Mesenchymal stem cell (in vitro differentiated cells and primary cell): Measurements from ENCODE around the gene EN1.

Experiments used
- DNase-seq: peaks from one replicate; pipeline ENCODE4 v3.0.0-alpha.2; 2013
- H2AFZ ChIP-seq: one replicate; pipeline ENCODE4 v1.6.1; 2013; ENCODE audit warnings: low read depth, mild to moderate bottlenecking, control low read depth, inconsistent platforms, low read length, moderate library complexity
- H2AK5ac ChIP-seq: 2 replicates; pipeline ENCODE4 v1.6.1; 2013; ENCODE audit warnings: low read length, moderate library complexity, mild to moderate bottlenecking, inconsistent platforms; ENCODE audit not compliant: severe bottlenecking
- H2BK120ac ChIP-seq: one replicate; pipeline ENCODE4 v1.6.1; 2013; ENCODE audit warnings: low read depth, mild to moderate bottlenecking, inconsistent platforms, low read length, moderate library complexity
- H2BK12ac ChIP-seq, 2 experiments: one replicate each; pipeline ENCODE4 v1.6.1; 2013; ENCODE audit warnings: inconsistent platforms in 2 of 2, low read length in 2 of 2, mild to moderate bottlenecking in 2 of 2, moderate library complexity in 2 of 2, control low read depth in 1 of 2
- H2BK15ac ChIP-seq: one replicate; pipeline ENCODE4 v1.6.1; 2013; ENCODE audit warnings: mild to moderate bottlenecking, low read depth, inconsistent platforms; ENCODE audit not compliant: poor library complexity, severe bottlenecking
- H2BK5ac ChIP-seq: 2 replicates; pipeline ENCODE4 v1.6.1; 2013; ENCODE audit warnings: low read depth, mild to moderate bottlenecking, low read length, control low read depth, inconsistent platforms; ENCODE audit not compliant: poor library complexity, severe bottlenecking
- H3K14ac ChIP-seq, 2 experiments: one replicate each; pipeline ENCODE4 v1.6.1; 2013; ENCODE audit warnings: inconsistent platforms in 2 of 2, low read length in 2 of 2, control low read depth in 1 of 2, mild to moderate bottlenecking in 1 of 2, moderate library complexity in 1 of 2
- H3K18ac ChIP-seq, 2 experiments: one replicate each; pipeline ENCODE4 v1.6.1; 2013; ENCODE audit warnings: inconsistent platforms in 2 of 2, low read length in 2 of 2, control low read depth in 1 of 2, low read depth in 1 of 2, mild to moderate bottlenecking in 1 of 2
- H3K23ac ChIP-seq, 2 experiments: one replicate each; pipeline ENCODE4 v1.6.1; 2013; ENCODE audit warnings: inconsistent platforms in 2 of 2, low read length in 2 of 2, mild to moderate bottlenecking in 2 of 2, moderate library complexity in 2 of 2, control low read depth in 1 of 2
- H3K27ac ChIP-seq: 2 replicates; pipeline ENCODE4 v1.5.1; 2013; ENCODE audit warnings: mild to moderate bottlenecking, moderate library complexity, low read length, control low read depth, inconsistent platforms; ENCODE audit not compliant: poor library complexity, severe bottlenecking
- H3K27me3 ChIP-seq, 2 experiments: 2 replicates each; pipeline versions ENCODE4 v1.6.1 to v1.7.0; 2013; ENCODE audit warnings: low read length in 2 of 2, mild to moderate bottlenecking in 2 of 2, moderate library complexity in 2 of 2, control low read depth in 1 of 2, inconsistent platforms in 1 of 2; ENCODE audit not compliant: control insufficient read depth in 1 of 2, insufficient read depth in 1 of 2
- H3K36me3 ChIP-seq, 2 experiments: 2 replicates each; pipeline versions ENCODE4 v1.6.1 to v1.7.0; 2013; ENCODE audit warnings: low read length in 2 of 2, control low read depth in 1 of 2, inconsistent platforms in 1 of 2, low read depth in 1 of 2, mild to moderate bottlenecking in 1 of 2; ENCODE audit not compliant: insufficient read depth in 2 of 2, control insufficient read depth in 1 of 2
- H3K4ac ChIP-seq, 2 experiments: one replicate each; pipeline ENCODE4 v1.6.1; 2013; ENCODE audit warnings: inconsistent platforms in 2 of 2, low read length in 2 of 2, mild to moderate bottlenecking in 2 of 2, moderate library complexity in 2 of 2, control low read depth in 1 of 2, low read depth in 1 of 2
- H3K4me1 ChIP-seq: 2 replicates; pipeline ENCODE4 v1.6.1; 2013; ENCODE audit warnings: low read depth, low read length, control low read depth; ENCODE audit not compliant: control insufficient read depth, insufficient read depth
- H3K4me2 ChIP-seq: 2 replicates; pipeline ENCODE4 v1.6.1; 2013; ENCODE audit warnings: low read length, mild to moderate bottlenecking, inconsistent platforms; ENCODE audit not compliant: poor library complexity, severe bottlenecking
- H3K4me3 ChIP-seq, 2 experiments: 2 replicates each; pipeline versions ENCODE4 v1.5.1 to v1.7.0; 2013; ENCODE audit warnings: low read length in 2 of 2, mild to moderate bottlenecking in 2 of 2, control low read depth in 1 of 2, low read depth in 1 of 2; ENCODE audit not compliant: insufficient read depth in 1 of 2
- H3K79me1 ChIP-seq: replicated peaks from 2 replicates; pipeline ENCODE4 v1.6.1; 2013; ENCODE audit warnings: mild to moderate bottlenecking, control low read depth, low read length, inconsistent platforms; ENCODE audit not compliant: poor library complexity, severe bottlenecking
- H3K9ac ChIP-seq: 2 replicates; pipeline ENCODE4 v1.7.0; 2013; ENCODE audit warnings: mild to moderate bottlenecking, low read length, moderate library complexity
- H3K9me3 ChIP-seq: 2 replicates; pipeline ENCODE4 v1.7.0; 2013; ENCODE audit warnings: mild to moderate bottlenecking, low read length; ENCODE audit not compliant: control insufficient read depth
- H4K8ac ChIP-seq: one replicate; pipeline ENCODE4 v1.6.1; 2013; ENCODE audit warnings: inconsistent platforms, mild to moderate bottlenecking, low read length, moderate library complexity
- H4K91ac ChIP-seq: one replicate; pipeline ENCODE4 v1.6.1; 2013; ENCODE audit warnings: mild to moderate bottlenecking, low read length, inconsistent platforms
- whole genome bisulfite sequencing: methylation state at CpG from one replicate; pipeline ENCODE4 v1.1.7; 2013; ENCODE audit warnings: mixed read lengths; 5-methylcytosine and 5-hydroxymethylcytosine counted together

EN1 gene

GRCh38 chr2:118843483-118844132, 3.8 kb downstream of the EN1 start:
- Histone ChIP-seq H3K4ac (no peak overlapping the region), H3K27ac (no peak overlapping the region), H3K9ac (peak overlapping the region; percentile 98), H2BK12ac (no peak overlapping the region), H3K4me1 (peaks cover 29% of the 10 kb centered on the region), H3K79me1 (no peaks in the 10 kb centered on the region), H3K9me3 (no peaks in the 10 kb centered on the region), H2AK5ac (no peak overlapping the region), H2BK15ac (no peak overlapping the region), H2BK120ac (no peak overlapping the region), H3K18ac (no peak overlapping the region), H3K27me3 (peaks cover 0 to 92% of the 10 kb centered on the region in 2 experiments), H4K8ac (no peak overlapping the region), H3K4me3 (peak overlapping the region in 1 of 2 experiments; percentile 89), H2BK5ac (no peak overlapping the region), H2AFZ (no peak overlapping the region), H3K14ac (no peak overlapping the region), H3K23ac (no peak overlapping the region), H3K4me2 (no peak overlapping the region), H3K36me3 (peaks cover 0 to 29% of the 10 kb centered on the region in 2 experiments), H4K91ac (no peak overlapping the region)
- DNase-seq: no peak
- 8% methylated on average over 9 of the region's 10 CpGs for WGBS

GRCh38 chr2:118842661-118843482, 4.6 kb downstream of the EN1 start:
- peak overlapping the region; percentile 26 to 89 for H3K4me3 ChIP-seq
- H3K4me1 ChIP-seq: peaks cover 28% of the 10 kb centered on the region
- H2BK12ac ChIP-seq: no peak overlapping the region
- H4K91ac ChIP-seq: no peak overlapping the region
- no peak overlapping the region for H3K14ac ChIP-seq
- no peak overlapping the region for H3K23ac ChIP-seq
- no peaks in the 10 kb centered on the region for H3K79me1 ChIP-seq
- H3K4me2 ChIP-seq: no peak overlapping the region
- H4K8ac ChIP-seq: no peak overlapping the region
- 4% methylated on average over 37 of the region's 60 CpGs for WGBS
- H2BK15ac ChIP-seq: no peak overlapping the region
- peak overlapping the region; percentile 98 for H3K9ac ChIP-seq
- no peak overlapping the region for H2BK5ac ChIP-seq
- peaks cover 0 to 33% of the 10 kb centered on the region in 2 experiments for H3K36me3 ChIP-seq
- no peak overlapping the region for H2AFZ ChIP-seq
- no peak overlapping the region for H2AK5ac ChIP-seq
- no peak overlapping the region for H2BK120ac ChIP-seq
- H3K4ac ChIP-seq: no peak overlapping the region
- DNase-seq: no peak
- H3K27ac ChIP-seq: no peak overlapping the region
- H3K27me3 ChIP-seq: peaks cover 0 to 92% of the 10 kb centered on the region in 2 experiments
- no peaks in the 10 kb centered on the region for H3K9me3 ChIP-seq
- H3K18ac ChIP-seq: no peak overlapping the region

- Histone ChIP-seq H3K4ac (no peak overlapping the region), H3K4me3 (peak overlapping the region in 1 of 2 experiments; percentile 81), H3K27ac (no peak overlapping the region), H3K9ac (peak overlapping the region; percentile 98), H2BK5ac (no peak overlapping the region), H3K18ac (no peak overlapping the region), H2AFZ (no peak overlapping the region), H3K23ac (no peak overlapping the region), H3K14ac (no peak overlapping the region), H3K36me3 (peaks cover 0 to 34% of the 10 kb centered on the region in 2 experiments), H3K4me1 (peaks cover 22% of the 10 kb centered on the region), H3K9me3 (no peaks in the 10 kb centered on the region), H2BK120ac (no peak overlapping the region), H2BK15ac (no peak overlapping the region), H3K79me1 (no peaks in the 10 kb centered on the region), H2BK12ac (no peak overlapping the region), H4K91ac (no peak overlapping the region), H2AK5ac (no peak overlapping the region), H4K8ac (no peak overlapping the region), H3K4me2 (peak overlapping the region; percentile 55), H3K27me3 (peaks cover 0 to 93% of the 10 kb centered on the region in 2 experiments)
- whole genome bisulfite sequencing: 5% methylated on average over 38 of the region's 47 CpGs
- no peak for DNase-seq
These were observed 5.5 kb downstream of the EN1 start for GRCh38 chr2:118841828-118842461.

GRCh38 chr2:118841450-118841827, 6.0 kb downstream of the EN1 start:
- H2AK5ac ChIP-seq: no peak overlapping the region
- no peak overlapping the region for H4K91ac ChIP-seq
- H2BK15ac ChIP-seq: no peak overlapping the region
- WGBS: 9% methylated on average over 20 of the region's 20 CpGs
- no peaks in the 10 kb centered on the region for H3K9me3 ChIP-seq
- no peak overlapping the region for H3K4ac ChIP-seq
- no peak overlapping the region for H2BK120ac ChIP-seq
- no peak overlapping the region for H4K8ac ChIP-seq
- H3K36me3 ChIP-seq: peaks cover 0 to 34% of the 10 kb centered on the region in 2 experiments
- peaks cover 0 to 99% of the 10 kb centered on the region in 2 experiments for H3K27me3 ChIP-seq
- H2AFZ ChIP-seq: no peak overlapping the region
- H3K4me3 ChIP-seq: peak overlapping the region in 1 of 2 experiments; percentile 81
- no peak overlapping the region for H2BK12ac ChIP-seq
- no peaks in the 10 kb centered on the region for H3K79me1 ChIP-seq
- no peak overlapping the region for H3K27ac ChIP-seq
- H3K9ac ChIP-seq: peak overlapping the region; percentile 98
- no peak overlapping the region for H3K14ac ChIP-seq
- no peak overlapping the region for H3K18ac ChIP-seq
- no peak overlapping the region for H3K4me2 ChIP-seq
- H3K4me1 ChIP-seq: peaks cover 18% of the 10 kb centered on the region
- no peak for DNase-seq
- H2BK5ac ChIP-seq: no peak overlapping the region
- no peak overlapping the region for H3K23ac ChIP-seq
